LHCN-M2 (cell line): Measurements from ENCODE around the gene ZNF385B. TPM values are rescaled to one million over a fixed set of nuclear protein-coding genes. Genes with fewer than 3 reads are reported as not detected.

ENCODE experiments used
- DNase-seq: peaks from one replicate; pipeline ENCODE4 v3.0.0-alpha.2; 2012; ENCODE audit warnings: low read depth
- total RNA-seq: library from RNA; depleted of rRNA; stranded (reverse); fragments of >200 nt; gene quantifications from 2 replicates; pipeline ENCODE4 v1.2.3, GENCODE V29; 2014

Gene ZNF385B
- total RNA-seq, 1 experiment from 2014 or later = 0.17 TPM

- DNase-seq = no peak
These were observed 414.8 kb downstream of the ZNF385B start for GRCh38 chr2:179446476-179447141.

- DNase-seq = no peak
These were observed 417.4 kb downstream of the ZNF385B start for GRCh38 chr2:179444056-179444455.

GRCh38 chr2:179443180-179443579, 418.2 kb downstream of the ZNF385B start:
- no peak for DNase-seq

- DNase-seq = no peak
These were observed 419.2 kb downstream of the ZNF385B start for GRCh38 chr2:179442206-179442605.

- no peak for DNase-seq
These were observed 419.9 kb downstream of the ZNF385B start for GRCh38 chr2:179441551-179441950.

GRCh38 chr2:179440642-179441251, 420.7 kb downstream of the ZNF385B start:
- peak; percentile 47 for DNase-seq

- no peak for DNase-seq
These were observed 422.8 kb downstream of the ZNF385B start for GRCh38 chr2:179438654-179439053.

GRCh38 chr2:179437430-179437829, 424.0 kb downstream of the ZNF385B start:
- DNase-seq = no peak

GRCh38 chr2:179435566-179435965, 425.8 kb downstream of the ZNF385B start:
- DNase-seq = no peak

- no peak for DNase-seq
These were observed 426.4 kb downstream of the ZNF385B start for GRCh38 chr2:179435000-179435399.

- DNase-seq = no peak
These were observed 427.1 kb downstream of the ZNF385B start for GRCh38 chr2:179434357-179434756.

- DNase-seq = no peak
These were observed 428.7 kb downstream of the ZNF385B start for GRCh38 chr2:179432751-179433150.

- DNase-seq = no peak
These were observed 431.8 kb downstream of the ZNF385B start for GRCh38 chr2:179429597-179429996.

- no peak for DNase-seq
These were observed 432.3 kb downstream of the ZNF385B start for GRCh38 chr2:179429060-179429471.

GRCh38 chr2:179428649-179429048, 432.8 kb downstream of the ZNF385B start:
- DNase-seq = no peak

- DNase-seq = no peak
These were observed 434.3 kb downstream of the ZNF385B start for GRCh38 chr2:179427065-179427464.

- DNase-seq = no peak
These were observed 436.8 kb downstream of the ZNF385B start for GRCh38 chr2:179424571-179424970.

- DNase-seq = peak; percentile 63
These were observed 439.3 kb downstream of the ZNF385B start for GRCh38 chr2:179422037-179422643.

- no peak for DNase-seq
These were observed 443.9 kb downstream of the ZNF385B start for GRCh38 chr2:179417436-179417949.

GRCh38 chr2:179412112-179412511, 449.3 kb downstream of the ZNF385B start:
- DNase-seq = peak; percentile 74

GRCh38 chr2:179410552-179411356, 450.7 kb downstream of the ZNF385B start:
- peak; percentile 71 for DNase-seq

GRCh38 chr2:179403624-179404023, 457.8 kb downstream of the ZNF385B start:
- DNase-seq = no peak
